Ovary (tissue), 9 donors: Measurements from ENCODE around the gene TPRA1. TPM values are rescaled to one million over a fixed set of nuclear protein-coding genes. Genes with fewer than 3 reads are reported as not detected.

Experiments used
- DNase-seq, 5 donors: peaks; one replicate each; pipeline ENCODE4 v3.0.0-alpha.2; 2019 to 2020
- H3K27ac ChIP-seq, 2 donors: fragments of 200-600 bp; one replicate each; pipeline versions ENCODE4 v1.5.1 to v1.8.0; 2019 to 2022
- H3K27me3 ChIP-seq: fragments of 200-600 bp; one replicate; pipeline ENCODE4 v1.8.0; 2022
- H3K36me3 ChIP-seq: fragments of 200-600 bp; sonication (generic); one replicate; pipeline ENCODE4 v1.5.1; 2019
- H3K4me1 ChIP-seq: one replicate; pipeline ENCODE4 v1.8.1; 2013; ENCODE audit warnings: mild to moderate bottlenecking, moderate library complexity; ENCODE audit not compliant: insufficient read depth
- H3K4me3 ChIP-seq: fragments of 200-600 bp; sonication (generic); one replicate; pipeline ENCODE4 v1.5.1; 2017
- H3K9me3 ChIP-seq, 2 donors: fragments of 200-600 bp in 1 of 2; sonication (generic) in 1 of 2; one replicate each; pipeline versions ENCODE4 v1.5.1 to v1.8.1; 2013 to 2019; ENCODE audit warnings: mild to moderate bottlenecking in 1 of 2, moderate library complexity in 1 of 2
- EP300 ChIP-seq: sonication (generic); formaldehyde crosslinking; IDR thresholded peaks from one replicate; pipeline ENCODE4 v1.6.1; 2017; ENCODE audit warnings: antibody characterized with exemption
- POLR2A ChIP-seq: fragments of 450-650 bp; IDR thresholded peaks from one replicate; pipeline ENCODE4 v1.6.1; 2017; ENCODE audit warnings: antibody characterized with exemption, mild to moderate bottlenecking, moderate library complexity
- WGBS, 3 donors: extraction: QIAGEN DNeasy Blood & Tissue Kit in 1 of 3; methylation state at CpG; one replicate each; pipeline versions ENCODE4 v1.1.5 to v1.1.7; 2013 to 2017; 5-methylcytosine and 5-hydroxymethylcytosine counted together
- intact Hi-C, 4 donors: fragments of 100-400 bp; cut with DNase I; formaldehyde crosslinking; loops; one replicate each; pipeline versions ENCODE4 v1.11.0 to v1.15.1; 2022 to 2023
- polyA plus RNA-seq, 2 donors: library from polyadenylated mRNA; stranded (reverse); fragments of 200-250 nt in 1 of 2; fragments of 350-450 nt in 1 of 2; fragmentation: Illumina TruSeq in 1 of 2; extraction: RNeasy Lipid Tissue Mini Kit (QIAGEN cat#74804) in 1 of 2; gene quantifications; one replicate each; pipeline ENCODE4 v1.2.3, GENCODE V29; 2013 to 2014
- total RNA-seq, 7 donors: library from RNA; depleted of rRNA in 2 of 7; stranded (reverse); fragments of >200 nt in 2 of 7; fragmentation: NEBNext Ultra II Directional in 3 of 7; extraction: Animal tissue kit (Norgen Biotek cat#: 25700) in 3 of 7; gene quantifications; one replicate each; pipeline versions ENCODE4 v1.1.0 to v1.2.4, GENCODE V29; 2016 to 2023
- TF ChIP-seq, protein P1 (sequence below), 3 donors: fragments of 450-650 bp in 2 of 3; fragments of 200-600 bp in 1 of 3; IDR thresholded peaks; one replicate each; pipeline versions ENCODE4 v1.5.1 to v1.8.0; 2016 to 2022; ENCODE audit warnings: antibody characterized with exemption in 3 of 3, mild to moderate bottlenecking in 1 of 3
- donor health status: DM: no; HTN: no; CAD: no; lungs with moderate emphysema.
- donor health status: DM: no; HTN: no; CAD: no.
- donor health status: Bipolar disorder and iron deficiency.
- donor health status: DM: yes; HTN: yes; CAD: no.
- donor health status: DM: no; HTN: no; CAD: no.
- donor health status: DM: yes; HTN: yes; CAD: no.

The TPRA1 gene
- total and polyA plus RNA-seq, 9 donors: 6.4 to 40.3 (median 36.6) TPM

DNA sequence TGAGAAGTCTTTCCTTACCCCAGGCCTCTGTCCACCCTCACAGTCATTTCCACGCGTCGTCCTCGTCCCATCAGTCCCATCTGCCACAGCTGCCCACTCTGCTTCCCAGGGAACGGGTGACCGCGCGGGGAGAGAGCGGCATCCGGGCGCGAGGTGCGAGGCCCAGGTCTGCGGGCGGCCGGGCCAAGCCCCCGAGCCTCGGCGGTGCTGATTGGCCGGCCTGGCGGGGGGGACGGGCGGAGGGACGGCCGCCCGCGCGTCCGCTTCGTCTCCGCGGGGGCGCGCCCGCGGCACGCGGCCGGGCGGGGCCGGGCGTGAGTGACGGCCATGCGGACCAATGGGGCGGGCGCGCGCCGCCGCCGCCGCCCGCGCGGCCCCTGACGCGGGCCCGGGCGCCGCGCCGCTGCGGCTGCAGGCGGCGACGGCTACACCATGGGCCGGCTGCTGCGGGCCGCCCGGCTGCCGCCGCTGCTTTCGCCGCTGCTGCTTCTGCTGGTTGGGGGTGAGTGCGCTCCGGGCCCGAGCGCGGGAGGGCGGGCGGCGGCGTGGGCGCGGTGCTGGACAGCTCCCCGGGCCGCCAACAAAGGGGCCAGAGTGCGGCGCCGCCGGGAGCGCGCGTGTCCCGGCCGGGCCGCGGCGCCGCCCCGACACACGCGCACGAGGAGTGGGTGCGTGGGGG lies 38.4 kb upstream of the TPRA1 start, which contains the start of gene PODXL2:
Gene PODXL2 (plus strand): TSS at position 398 of the 679 bp plus-strand sequence. CDS start 35 bp downstream, at position 433.
- 2 to 4% (median 4%) methylated on average over 52 to 102 of the region's 105 CpGs for WGBS, 3 donors
- Histone ChIP-seq H3K4me1 (peaks cover 12% of the 10 kb centered on the region), H3K27me3 (no peaks in the 10 kb centered on the region), H3K36me3 (no peaks in the 10 kb centered on the region), H3K9me3 (no peaks in the 10 kb centered on the region), H3K4me3 (peak within 1 kb of the TSS; percentile 32), H3K27ac (no peak within 1 kb of the TSS)
- intact Hi-C loops: no loop called here
- DNase-seq: peak; percentile 45 to 75 (median 64)
- no peak for TF ChIP-seq EP300
- TF ChIP-seq, protein P1, sequence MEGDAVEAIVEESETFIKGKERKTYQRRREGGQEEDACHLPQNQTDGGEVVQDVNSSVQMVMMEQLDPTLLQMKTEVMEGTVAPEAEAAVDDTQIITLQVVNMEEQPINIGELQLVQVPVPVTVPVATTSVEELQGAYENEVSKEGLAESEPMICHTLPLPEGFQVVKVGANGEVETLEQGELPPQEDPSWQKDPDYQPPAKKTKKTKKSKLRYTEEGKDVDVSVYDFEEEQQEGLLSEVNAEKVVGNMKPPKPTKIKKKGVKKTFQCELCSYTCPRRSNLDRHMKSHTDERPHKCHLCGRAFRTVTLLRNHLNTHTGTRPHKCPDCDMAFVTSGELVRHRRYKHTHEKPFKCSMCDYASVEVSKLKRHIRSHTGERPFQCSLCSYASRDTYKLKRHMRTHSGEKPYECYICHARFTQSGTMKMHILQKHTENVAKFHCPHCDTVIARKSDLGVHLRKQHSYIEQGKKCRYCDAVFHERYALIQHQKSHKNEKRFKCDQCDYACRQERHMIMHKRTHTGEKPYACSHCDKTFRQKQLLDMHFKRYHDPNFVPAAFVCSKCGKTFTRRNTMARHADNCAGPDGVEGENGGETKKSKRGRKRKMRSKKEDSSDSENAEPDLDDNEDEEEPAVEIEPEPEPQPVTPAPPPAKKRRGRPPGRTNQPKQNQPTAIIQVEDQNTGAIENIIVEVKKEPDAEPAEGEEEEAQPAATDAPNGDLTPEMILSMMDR (IDR thresholded peaks at IDR 0.05): no peak
- no peak for TF ChIP-seq POLR2A

GRCh38 chr3:127628426-127628787 lies 37.9 kb upstream of the TPRA1 start:
- 39 to 48% (median 40%) methylated on average over 4 of the region's 4 CpGs for WGBS, 3 donors
- no peaks in the 10 kb centered on the region for H3K36me3 ChIP-seq
- TF ChIP-seq POLR2A: no peak
- TF ChIP-seq EP300: no peak
- TF ChIP-seq, protein P1 (IDR thresholded peaks at IDR 0.05): no peak

DNA sequence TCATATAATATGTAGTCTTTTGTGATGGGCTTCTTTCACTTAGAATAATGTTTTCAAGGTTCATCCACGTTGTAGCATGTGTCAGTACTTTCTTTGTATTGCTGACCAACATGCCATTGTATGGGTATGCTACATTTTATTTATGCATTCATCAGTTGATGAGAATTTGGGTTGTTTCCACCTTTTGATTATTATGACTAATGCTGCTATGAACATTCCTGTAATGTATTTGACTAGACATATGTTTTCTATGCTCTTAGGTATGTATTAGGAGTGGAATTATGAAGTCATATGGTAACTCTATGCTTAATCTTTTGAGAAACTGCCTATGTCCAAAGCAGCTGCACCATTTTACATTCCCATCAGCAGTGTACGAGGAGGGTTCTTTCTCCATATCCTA lies 35.3 kb upstream of the TPRA1 start:
- Histone ChIP-seq H3K27ac (no peak overlapping the region), H3K4me3 (no peak overlapping the region), H3K4me1 (peaks cover 12% of the 10 kb centered on the region), H3K27me3 (no peaks in the 10 kb centered on the region), H3K9me3 (no peaks in the 10 kb centered on the region), H3K36me3 (no peaks in the 10 kb centered on the region)
- WGBS, 3 donors: 33 to 49% (median 42%) methylated on average over 2 of the region's 2 CpGs
- intact Hi-C loops: no loop called here
- DNase-seq: no peak
- no peak for TF ChIP-seq POLR2A
- TF ChIP-seq, protein P1 (IDR thresholded peaks at IDR 0.05): no peak

More at GRCh38 chr3:127628426-127628787, 37.9 kb upstream of the TPRA1 start:
- intact Hi-C loops: no loop called here
- H3K4me3 ChIP-seq: no peak overlapping the region
- no peaks in the 10 kb centered on the region for H3K27me3 ChIP-seq
- no peak overlapping the region for H3K27ac ChIP-seq
- DNase-seq: no peak
- peaks cover 12% of the 10 kb centered on the region for H3K4me1 ChIP-seq
- H3K9me3 ChIP-seq: no peaks in the 10 kb centered on the region

DNA sequence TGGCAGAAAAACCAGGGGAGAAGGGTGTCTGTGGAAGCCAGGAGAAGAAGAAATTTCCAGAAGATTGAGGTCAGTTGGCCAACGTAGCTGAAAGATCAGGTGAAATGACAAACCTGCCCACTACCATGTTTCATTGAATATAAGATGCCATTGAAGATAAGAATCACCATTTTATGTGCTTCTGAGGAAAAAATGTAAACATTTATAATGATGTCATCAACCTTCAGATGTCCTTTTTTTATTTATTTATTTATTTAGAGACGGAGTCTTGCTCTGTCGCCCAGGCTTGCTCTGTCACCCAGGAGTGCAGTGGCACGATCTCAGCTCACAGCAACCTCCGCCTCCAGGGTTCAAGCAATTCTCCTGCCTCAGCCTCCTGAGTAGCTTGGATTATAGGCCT lies 33.5 kb upstream of the TPRA1 start:
- DNase-seq: no peak
- 85 to 91% (median 86%) methylated on average over 5 of the region's 5 CpGs for WGBS, 3 donors

More for the DNA sequence above, 33.5 kb upstream of the TPRA1 start:
- no peaks in the 10 kb centered on the region for H3K27me3 ChIP-seq
- no peaks in the 10 kb centered on the region for H3K36me3 ChIP-seq
- no peak overlapping the region for H3K27ac ChIP-seq
- H3K9me3 ChIP-seq: no peaks in the 10 kb centered on the region
- intact Hi-C loops: no loop called here
- TF ChIP-seq POLR2A (no peak), EP300 (no peak)
- TF ChIP-seq, protein P1 (IDR thresholded peaks at IDR 0.05): no peak
- no peak overlapping the region for H3K4me3 ChIP-seq
- H3K4me1 ChIP-seq: peaks cover 3% of the 10 kb centered on the region
